AG10803 (cell line): ENCODE measurements around the gene PCCB.
"Not testable (repeated sequence)": the region's sequence is repeated elsewhere in the genome, so short reads cannot be mapped to it uniquely, and the experiment has no call there.

Experiments
- DNase-seq: peaks from one replicate; pipeline ENCODE4 v3.0.0; 2010; ENCODE audit warnings: low read depth
- H3K4me3 ChIP-seq: 2 replicates; pipeline ENCODE4 v1.5.1; 2011; ENCODE audit warnings: mild to moderate bottlenecking, low read length, control low read depth
- CTCF ChIP-seq: conservative IDR thresholded peaks from 2 replicates; pipeline ENCODE4 v1.5.1; 2011; ENCODE audit warnings: mild to moderate bottlenecking, low read length, control low read depth, inconsistent platforms

Gene PCCB

GRCh38 chr3:136262559-136262958, 12.4 kb downstream of the PCCB start:
- no peak for DNase-seq
- no peak overlapping the region for H3K4me3 ChIP-seq
- no peak for TF ChIP-seq CTCF

GRCh38 chr3:136263251-136263650, 13.1 kb downstream of the PCCB start:
- DNase-seq = no peak
- no peak for TF ChIP-seq CTCF
- no peak overlapping the region for H3K4me3 ChIP-seq

GRCh38 chr3:136266468-136267125, 16.5 kb downstream of the PCCB start:
- peak; percentile 32 for DNase-seq
- not testable (repeated sequence) for H3K4me3 ChIP-seq

- DNase-seq = no peak
Observed at GRCh38 chr3:136267235-136267634, 17.1 kb downstream of the PCCB start.

GRCh38 chr3:136270179-136270578, 20.0 kb downstream of the PCCB start:
- DNase-seq = no peak
- no peak for TF ChIP-seq CTCF
- no peak overlapping the region for H3K4me3 ChIP-seq

More at GRCh38 chr3:136267235-136267634, 17.1 kb downstream of the PCCB start:
- H3K4me3 ChIP-seq = no peak overlapping the region
- no peak for TF ChIP-seq CTCF

GRCh38 chr3:136271626-136272025, 21.5 kb downstream of the PCCB start:
- H3K4me3 ChIP-seq, DNase-seq: not testable (repeated sequence)

GRCh38 chr3:136276049-136276755, 26.1 kb downstream of the PCCB start:
- no peak overlapping the region for H3K4me3 ChIP-seq
- 0 out of 2 replicates have a peak, but pooled peaks have one; percentile 11 for TF ChIP-seq CTCF
- DNase-seq = peak; percentile 2

- H3K4me3 ChIP-seq = no peak overlapping the region
- TF ChIP-seq CTCF = no peak
- no peak for DNase-seq
Observed at GRCh38 chr3:136277115-136277514, 27.0 kb downstream of the PCCB start.
